ENCODE measurements around the gene AFMID. TPM values are rescaled to one million over a fixed set of nuclear protein-coding genes. Genes with fewer than 3 reads are reported as not detected.

The AFMID gene
- total and polyA plus RNA-seq, 2 of the 13 experiments (the other 11 are each of a cell fraction or from before 2014, with no cell fraction given), result 249 to 270 TPM

- TF ChIP-seq ZNF746 (CRISPR knock-in tag; IDR thresholded peaks at IDR 0.05), result peak; percentile 39; the same call in 1 of the 2 replicates
- TF ChIP-seq ARID5B (CRISPR knock-in tag; IDR thresholded peaks at IDR 0.05), result no peak
- peak; percentile 12; the same call in 1 of the 2 replicates for TF ChIP-seq HNF4A (CRISPR knock-in tag; IDR thresholded peaks at IDR 0.05)
- TF ChIP-seq ARNT (IDR thresholded peaks at IDR 0.05), result no peak
- no peak for TF ChIP-seq ZNF597 (CRISPR knock-in tag; IDR thresholded peaks at IDR 0.05)
- TF ChIP-seq TIGD3 (CRISPR knock-in tag; IDR thresholded peaks at IDR 0.05; ENCODE audit: borderline replicate concordance), result no peak
- no peak for TF ChIP-seq SIX1 (CRISPR knock-in tag; IDR thresholded peaks at IDR 0.05; ENCODE audit: borderline replicate concordance)
- no peak for TF ChIP-seq SIN3B (IDR thresholded peaks at IDR 0.05; ENCODE audit: low read length)
- no peak for TF ChIP-seq CC2D1A (CRISPR knock-in tag; IDR thresholded peaks at IDR 0.05)
- TF ChIP-seq FLYWCH1 (CRISPR knock-in tag; IDR thresholded peaks at IDR 0.05), result no peak
- 0 out of 2 replicates have a peak, but pooled peaks have one; percentile 22 for TF ChIP-seq ZNF737 (CRISPR knock-in tag; IDR thresholded peaks at IDR 0.05; ENCODE audit: borderline replicate concordance)
- TF ChIP-seq ZNF101 (CRISPR knock-in tag; IDR thresholded peaks at IDR 0.05; ENCODE audit: borderline replicate concordance, low read depth), result no peak
- TF ChIP-seq ZNF546 (CRISPR knock-in tag; conservative IDR thresholded peaks at IDR 0.05), result no peak
- TF ChIP-seq MXD1 (CRISPR knock-in tag; IDR thresholded peaks at IDR 0.05), result no peak
- TF ChIP-seq PAF1 (CRISPR knock-in tag; IDR thresholded peaks at IDR 0.05), result no peak
- no peak for TF ChIP-seq CREM (IDR thresholded peaks at IDR 0.05)
- no peak for TF ChIP-seq CREM (CRISPR knock-in tag; IDR thresholded peaks at IDR 0.05)
Observed at GRCh38 chr17:78137392-78138203, 49.6 kb upstream of the AFMID start (continued).

All from HepG2 (cell line).